ENCODE results near the gene COQ8B. TPM values are rescaled to one million over a fixed set of nuclear protein-coding genes. Genes with fewer than 3 reads are reported as not detected.
"Not testable (repeated sequence)": the region's sequence is repeated elsewhere in the genome, so short reads cannot be mapped to it uniquely, and the experiment has no call there.

COQ8B gene
- total RNA-seq, result 76.4 TPM

DNA sequence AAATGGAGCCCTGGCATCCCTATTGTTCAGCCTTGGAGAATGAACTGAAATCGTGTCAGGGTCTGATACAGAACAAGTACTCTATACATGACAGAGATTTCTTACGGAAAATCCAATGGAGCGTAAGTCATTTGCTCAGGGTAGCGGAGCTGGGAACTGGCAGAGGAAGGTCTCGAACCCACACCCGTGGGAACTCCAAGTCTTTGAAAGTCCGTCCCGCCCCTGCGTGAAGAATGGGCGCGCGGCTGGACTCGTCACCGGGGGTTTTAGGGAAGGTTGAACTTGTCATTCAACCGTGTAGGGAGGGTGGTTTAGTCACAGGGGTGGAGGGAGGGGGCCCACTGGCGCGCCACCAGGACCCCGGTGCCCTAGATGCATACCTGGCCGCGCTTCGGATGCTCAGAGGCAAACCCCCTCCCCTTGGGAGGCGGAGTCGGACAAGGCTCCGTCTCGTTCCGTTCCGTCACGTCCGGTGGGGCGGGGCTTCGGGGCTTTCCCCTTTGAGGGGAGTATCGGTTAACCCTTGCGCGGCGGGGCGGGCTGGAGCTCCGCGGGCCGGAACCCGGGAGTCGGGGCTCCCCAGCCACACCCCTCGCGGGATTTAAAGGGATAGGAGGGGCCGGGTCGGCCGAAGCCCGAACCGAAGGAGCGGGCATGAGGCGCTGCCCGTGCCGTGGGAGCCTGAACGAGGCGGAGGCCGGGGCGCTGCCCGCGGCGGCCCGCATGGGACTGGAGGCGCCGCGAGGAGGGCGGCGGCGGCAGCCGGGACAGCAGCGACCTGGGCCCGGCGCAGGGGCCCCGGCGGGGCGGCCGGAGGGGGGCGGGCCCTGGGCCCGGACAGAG, at the start of gene COQ8B, which contains the start of gene ITPKC:
Gene COQ8B, minus strand, starts transcription at position 405 of the 843 bp plus-strand sequence. CDS start 2,254 bp downstream, outside the sequence.
Gene ITPKC, plus strand, starts transcription at position 631 of the 843 bp plus-strand sequence. Its CDS starts 24 bp downstream, at position 655.
- DNase-seq (ENCODE audit: low spot score), result peak; percentile 99

GRCh38 chr19:40766385-40766784, 49.7 kb upstream of the COQ8B start:
- DNase-seq (ENCODE audit: low spot score), result not testable (repeated sequence)

GRCh38 chr19:40763963-40764362, 47.3 kb upstream of the COQ8B start:
- no peak for DNase-seq (ENCODE audit: low spot score)

GRCh38 chr19:40763526-40763925, 46.8 kb upstream of the COQ8B start:
- no peak for DNase-seq (ENCODE audit: low spot score)

GRCh38 chr19:40762754-40763470, 46.2 kb upstream of the COQ8B start:
- DNase-seq (ENCODE audit: low spot score), result no peak

GRCh38 chr19:40759352-40759751, 42.7 kb upstream of the COQ8B start:
- DNase-seq (ENCODE audit: low spot score), result no peak

DNA sequence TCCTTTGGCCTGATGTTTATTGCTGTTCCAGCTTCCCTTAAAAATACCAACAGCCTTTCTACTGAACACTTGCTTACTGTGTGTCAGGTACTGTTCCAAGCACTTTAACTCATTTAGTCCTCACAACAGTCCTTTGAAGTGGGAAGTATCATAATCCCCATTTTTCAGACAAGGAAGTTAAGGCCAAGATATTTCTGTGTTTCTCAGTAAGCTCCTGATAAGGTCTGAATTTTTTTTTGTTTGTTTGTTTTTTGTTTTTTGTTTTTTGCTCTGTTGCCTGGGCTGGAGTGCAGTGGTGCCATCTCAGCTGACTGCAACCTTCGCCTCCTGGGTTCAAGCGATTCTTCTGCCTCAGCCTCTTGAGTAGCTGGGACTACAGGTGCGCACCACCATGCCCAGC, 41.8 kb upstream of the COQ8B start:
- DNase-seq (ENCODE audit: low spot score), result no peak

GRCh38 chr19:40756502-40757110, 39.9 kb upstream of the COQ8B start:
- DNase-seq (ENCODE audit: low spot score), result no peak

GRCh38 chr19:40755791-40756190, 39.1 kb upstream of the COQ8B start:
- no peak for DNase-seq (ENCODE audit: low spot score)

DNA sequence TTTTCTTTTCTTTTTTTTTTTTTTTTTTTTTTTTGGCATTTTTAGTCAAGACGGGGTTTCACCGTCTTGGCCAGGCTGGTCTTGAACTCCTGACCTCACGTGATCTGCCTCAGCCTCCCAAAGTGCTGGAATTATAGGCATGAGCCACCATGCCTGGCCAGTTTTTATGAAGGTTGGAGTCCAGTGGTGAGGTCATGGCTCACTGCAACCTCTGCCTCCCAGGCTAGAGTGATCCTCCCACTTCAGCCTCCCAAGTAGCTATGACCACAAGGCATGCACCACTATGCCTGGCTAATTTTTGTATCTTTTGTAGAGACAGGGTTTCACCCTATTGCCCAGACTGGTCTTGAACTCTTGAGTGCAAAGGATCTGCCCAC, 38.5 kb upstream of the COQ8B start:
- DNase-seq (ENCODE audit: low spot score), result no peak

- no peak for DNase-seq (ENCODE audit: low spot score)
Observed at GRCh38 chr19:40754611-40755247, 38.0 kb upstream of the COQ8B start.

DNA sequence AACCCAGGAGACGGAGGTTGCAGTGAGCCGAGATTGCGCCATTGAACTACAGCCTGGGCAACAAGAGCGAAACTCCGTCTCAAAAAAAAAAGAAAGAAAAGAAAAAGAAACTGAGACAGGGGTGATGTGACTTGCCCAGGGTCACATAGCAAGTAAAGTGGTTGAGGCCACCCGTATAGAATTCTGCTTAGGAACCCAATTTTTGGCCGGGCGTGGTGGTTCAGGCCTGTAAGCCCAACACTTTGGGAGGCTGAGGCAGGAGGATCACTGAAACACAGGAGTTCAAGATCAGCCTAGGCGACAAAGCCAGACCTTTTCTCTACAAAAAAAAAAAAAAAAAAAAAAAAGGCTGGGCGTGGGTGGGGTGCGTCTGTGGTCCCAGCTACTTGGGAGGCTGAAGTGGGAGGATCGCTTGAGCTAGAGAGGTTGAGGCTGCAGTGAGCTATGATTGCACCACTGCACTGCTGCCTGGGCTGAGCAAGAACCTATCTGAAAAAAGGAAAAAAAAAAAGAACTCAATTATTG, 35.6 kb upstream of the COQ8B start:
- no peak for DNase-seq (ENCODE audit: low spot score)

DNA sequence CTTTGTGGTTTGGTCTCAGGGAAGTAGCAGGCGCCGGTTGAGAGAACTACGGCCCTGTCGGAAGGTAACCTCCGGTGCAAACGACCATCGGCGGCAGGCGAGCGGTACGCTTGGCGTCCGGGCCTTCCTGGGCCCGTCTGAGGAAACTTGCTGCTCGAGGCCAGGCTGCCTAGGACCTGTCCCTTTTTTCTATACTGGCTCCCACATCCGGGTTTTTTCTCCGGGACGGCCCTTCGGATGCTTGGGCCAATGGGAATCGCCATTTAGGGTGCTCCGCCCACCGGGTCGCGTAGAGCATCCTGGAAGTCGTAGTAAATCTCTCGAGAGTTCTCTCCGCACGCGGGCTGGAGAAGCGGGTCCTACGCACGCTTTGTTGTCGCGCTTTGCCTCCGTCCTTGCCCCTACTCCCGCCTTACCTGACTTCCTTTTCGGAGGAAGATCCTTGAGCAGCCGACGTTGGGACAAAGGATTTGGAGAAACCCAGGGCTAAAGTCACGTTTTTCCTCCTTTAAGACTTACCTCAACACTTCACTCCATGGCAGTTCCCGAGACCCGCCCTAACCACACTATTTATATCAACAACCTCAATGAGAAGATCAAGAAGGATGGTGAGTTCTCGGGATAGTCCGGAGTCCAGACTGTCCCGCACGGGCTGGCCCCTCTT, 34.3 kb upstream of the COQ8B start, which contains the start of gene SNRPA:
Gene SNRPA, plus strand, starts transcription at position 330 of the 664 bp plus-strand sequence. Its CDS starts 206 bp downstream, at position 536.
- peak; percentile 98 for DNase-seq (ENCODE audit: low spot score)

- peak; percentile 100 for DNase-seq (ENCODE audit: low spot score)
Observed at GRCh38 chr19:40750058-40750873, 33.6 kb upstream of the COQ8B start, which contains the start of gene ACTMAP. Gene ACTMAP, minus strand, starts transcription at chr19:40750477. Its CDS starts 674 bp downstream, at chr19:40749803.

- no peak for DNase-seq (ENCODE audit: low spot score)
Observed at GRCh38 chr19:40747536-40747935, 30.9 kb upstream of the COQ8B start.

DNA sequence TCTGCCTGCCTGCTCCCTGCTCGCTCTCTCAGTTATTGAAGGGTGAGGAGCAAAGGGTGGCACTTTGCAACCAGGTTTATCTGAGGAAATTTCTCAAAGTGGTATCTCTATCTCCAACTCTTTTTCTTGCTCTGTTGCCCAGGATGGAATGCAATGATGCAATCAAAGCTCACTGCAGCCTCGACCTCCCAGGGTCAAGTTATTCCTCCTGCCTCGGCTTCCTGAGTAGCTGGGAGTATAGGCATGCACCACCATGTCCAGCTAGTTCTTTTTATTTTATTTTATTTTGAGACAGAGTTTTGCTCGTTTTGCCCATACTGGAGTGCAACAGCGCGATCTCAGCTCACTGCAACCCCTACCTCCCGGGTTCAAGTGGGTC, 28.7 kb upstream of the COQ8B start:
- DNase-seq (ENCODE audit: low spot score), result no peak

DNA sequence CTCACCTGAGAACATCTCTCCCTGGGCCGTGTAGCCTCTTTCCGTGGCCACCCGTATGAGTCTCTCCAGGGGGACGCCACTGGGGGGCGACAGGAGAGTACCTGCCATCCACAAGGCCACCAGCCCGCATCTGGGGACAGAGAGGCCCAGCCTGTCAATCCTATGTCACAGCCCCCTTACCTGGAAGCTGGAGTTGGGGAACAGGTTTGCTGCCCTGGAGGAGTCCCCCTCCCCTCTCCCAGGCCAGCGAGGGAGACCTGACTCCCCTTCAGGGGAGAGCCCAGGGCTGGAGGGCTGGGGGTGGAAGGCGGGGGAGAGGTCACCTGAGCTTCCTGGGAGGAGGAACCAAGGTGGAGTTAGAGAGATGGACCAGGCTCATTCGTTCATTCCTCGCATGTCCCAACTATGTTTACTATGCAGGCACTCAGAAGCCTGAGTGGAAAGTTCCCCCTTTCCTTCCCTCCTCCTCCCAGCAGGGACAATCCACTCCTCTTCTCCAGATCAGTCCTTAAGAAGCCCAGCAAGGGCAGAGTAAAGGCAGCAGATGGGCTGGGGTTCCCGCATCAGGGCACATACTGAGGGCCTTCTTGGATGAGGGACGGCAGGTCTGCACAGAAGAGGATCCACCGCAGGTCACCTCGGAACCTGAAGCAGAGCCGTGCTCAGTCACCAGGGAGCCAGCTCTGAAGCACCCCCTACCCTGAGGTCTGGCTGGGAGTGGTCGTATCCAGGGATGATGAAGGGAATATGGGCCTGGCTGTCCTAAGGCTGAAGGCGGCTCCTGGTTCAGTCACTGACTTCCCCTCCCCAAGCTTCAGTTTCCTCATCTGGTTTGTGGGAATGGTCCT, 28.1 kb upstream of the COQ8B start:
- no peak for DNase-seq (ENCODE audit: low spot score)

DNA sequence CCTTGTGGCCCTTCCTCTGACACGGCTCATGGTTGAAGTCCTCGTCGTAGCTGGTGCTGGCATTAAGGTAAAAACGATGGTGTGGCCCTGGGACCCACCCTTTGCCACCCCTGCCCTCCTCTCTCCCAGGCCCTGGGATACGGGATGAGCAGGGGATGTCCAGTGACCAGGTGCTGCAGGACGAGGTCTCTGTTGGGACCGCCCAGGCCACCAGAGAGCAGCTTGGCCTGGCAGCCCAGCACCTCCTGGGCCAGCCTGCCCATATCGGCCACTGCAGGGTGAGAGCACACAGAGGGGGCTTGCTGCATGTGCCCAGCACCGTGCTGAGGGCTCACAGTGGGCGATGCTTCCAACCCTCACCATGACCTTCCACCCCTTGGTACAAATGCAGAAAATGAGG, 27.2 kb upstream of the COQ8B start:
- DNase-seq (ENCODE audit: low spot score), result no peak

GRCh38 chr19:40742886-40743285, 26.2 kb upstream of the COQ8B start:
- DNase-seq (ENCODE audit: low spot score), result no peak

Measured in mucosa of gallbladder (tissue), 1 donor.